Vagina (tissue), 2 donors: ENCODE measurements around the gene GALNT2. TPM values are rescaled to one million over a fixed set of nuclear protein-coding genes. Genes with fewer than 3 reads are reported as not detected.

Experiments used
- DNase-seq, 2 donors: peaks; one replicate each; pipeline ENCODE4 v3.0.0-alpha.2; 2017; ENCODE audit errors: extremely low spot score in 2 of 2
- H3K27ac ChIP-seq: fragments of 200-600 bp; sonication (generic); one replicate; pipeline ENCODE4 v1.5.1; 2019
- H3K27me3 ChIP-seq: fragments of 200-600 bp; sonication (generic); one replicate; pipeline ENCODE4 v1.5.1; 2019
- H3K36me3 ChIP-seq, 2 donors: fragments of 200-600 bp; sonication (generic); one replicate each; pipeline ENCODE4 v1.5.1; 2017 to 2019
- H3K4me1 ChIP-seq: fragments of 200-600 bp; sonication (generic); one replicate; pipeline ENCODE4 v1.5.1; 2019
- H3K4me3 ChIP-seq, 2 donors: fragments of 200-600 bp; sonication (generic); 1 replicate in 1 of 2; 2 replicates in 1 of 2; pipeline ENCODE4 v1.5.1; 2016 to 2019
- H3K9me3 ChIP-seq: fragments of 200-600 bp; sonication (generic); one replicate; pipeline ENCODE4 v1.5.1; 2019
- POLR2A ChIP-seq, 2 donors: fragments of 450-650 bp; IDR thresholded peaks; one replicate each; pipeline ENCODE4 v1.6.1; 2017; ENCODE audit warnings: antibody characterized with exemption in 2 of 2, mild to moderate bottlenecking in 2 of 2, moderate library complexity in 2 of 2
- POLR2AphosphoS5 ChIP-seq, 2 donors: sonication (generic); formaldehyde crosslinking; IDR thresholded peaks; one replicate each; pipeline ENCODE4 v1.9.0; 2017; ENCODE audit warnings: antibody characterized with exemption in 2 of 2, mild to moderate bottlenecking in 2 of 2, low read depth in 1 of 2; ENCODE audit not compliant: insufficient read depth in 1 of 2
- intact Hi-C: fragments of 100-400 bp; cut with DNase I; formaldehyde crosslinking; loops from one replicate; pipeline ENCODE4 v1.15.1; 2023
- total RNA-seq: library from RNA; depleted of rRNA; stranded (reverse); fragments of >200 nt; gene quantifications from one replicate; pipeline ENCODE4 v1.2.3, GENCODE V29; 2016
- TF ChIP-seq, protein P1 (sequence below), 3 experiments: fragments of 450-650 bp in 2 of 3; fragments of 200-600 bp in 1 of 3; sonication (generic) in 1 of 3; IDR thresholded peaks; one replicate each; pipeline ENCODE4 v1.5.1; 2017 to 2019; ENCODE audit warnings: antibody characterized with exemption in 3 of 3, mild to moderate bottlenecking in 2 of 3, moderate library complexity in 2 of 3

The GALNT2 gene
- total RNA-seq, 1 donor from 2014 or later, result 51.6 TPM

- TF ChIP-seq POLR2A (IDR thresholded peaks at IDR 0.05), result no peak
- peak in 1 of 2 donors; percentile 34 for TF ChIP-seq POLR2AphosphoS5 (IDR thresholded peaks at IDR 0.05; ENCODE audit: insufficient read depth in 1 of 2, low read depth in 1 of 2)
- Histone ChIP-seq H3K36me3 (no peaks in the 10 kb centered on the region), H3K27me3 (no peaks in the 10 kb centered on the region), H3K9me3 (no peaks in the 10 kb centered on the region), H3K27ac (peak overlapping the region; percentile 39), H3K4me3 (no peak overlapping the region), H3K4me1 (no peaks in the 10 kb centered on the region)
- intact Hi-C loops, result no loop called here
- no peak for DNase-seq
These were observed 254.8 kb downstream of the GALNT2 start for GRCh38 chr1:230321741-230322420.

- Histone ChIP-seq H3K4me1 (no peaks in the 10 kb centered on the region), H3K27me3 (no peaks in the 10 kb centered on the region), H3K4me3 (no peak overlapping the region), H3K9me3 (no peaks in the 10 kb centered on the region), H3K36me3 (no peaks in the 10 kb centered on the region), H3K27ac (peak overlapping the region; percentile 39)
- intact Hi-C loops, result no loop called here
- TF ChIP-seq POLR2AphosphoS5 (IDR thresholded peaks at IDR 0.05; ENCODE audit: insufficient read depth in 1 of 2, low read depth in 1 of 2) (no peak), POLR2A (IDR thresholded peaks at IDR 0.05) (no peak)
- TF ChIP-seq, protein P1, sequence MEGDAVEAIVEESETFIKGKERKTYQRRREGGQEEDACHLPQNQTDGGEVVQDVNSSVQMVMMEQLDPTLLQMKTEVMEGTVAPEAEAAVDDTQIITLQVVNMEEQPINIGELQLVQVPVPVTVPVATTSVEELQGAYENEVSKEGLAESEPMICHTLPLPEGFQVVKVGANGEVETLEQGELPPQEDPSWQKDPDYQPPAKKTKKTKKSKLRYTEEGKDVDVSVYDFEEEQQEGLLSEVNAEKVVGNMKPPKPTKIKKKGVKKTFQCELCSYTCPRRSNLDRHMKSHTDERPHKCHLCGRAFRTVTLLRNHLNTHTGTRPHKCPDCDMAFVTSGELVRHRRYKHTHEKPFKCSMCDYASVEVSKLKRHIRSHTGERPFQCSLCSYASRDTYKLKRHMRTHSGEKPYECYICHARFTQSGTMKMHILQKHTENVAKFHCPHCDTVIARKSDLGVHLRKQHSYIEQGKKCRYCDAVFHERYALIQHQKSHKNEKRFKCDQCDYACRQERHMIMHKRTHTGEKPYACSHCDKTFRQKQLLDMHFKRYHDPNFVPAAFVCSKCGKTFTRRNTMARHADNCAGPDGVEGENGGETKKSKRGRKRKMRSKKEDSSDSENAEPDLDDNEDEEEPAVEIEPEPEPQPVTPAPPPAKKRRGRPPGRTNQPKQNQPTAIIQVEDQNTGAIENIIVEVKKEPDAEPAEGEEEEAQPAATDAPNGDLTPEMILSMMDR (IDR thresholded peaks at IDR 0.05), result no peak
- no peak for DNase-seq
These were observed 255.4 kb downstream of the GALNT2 start for GRCh38 chr1:230322421-230322756.

DNA sequence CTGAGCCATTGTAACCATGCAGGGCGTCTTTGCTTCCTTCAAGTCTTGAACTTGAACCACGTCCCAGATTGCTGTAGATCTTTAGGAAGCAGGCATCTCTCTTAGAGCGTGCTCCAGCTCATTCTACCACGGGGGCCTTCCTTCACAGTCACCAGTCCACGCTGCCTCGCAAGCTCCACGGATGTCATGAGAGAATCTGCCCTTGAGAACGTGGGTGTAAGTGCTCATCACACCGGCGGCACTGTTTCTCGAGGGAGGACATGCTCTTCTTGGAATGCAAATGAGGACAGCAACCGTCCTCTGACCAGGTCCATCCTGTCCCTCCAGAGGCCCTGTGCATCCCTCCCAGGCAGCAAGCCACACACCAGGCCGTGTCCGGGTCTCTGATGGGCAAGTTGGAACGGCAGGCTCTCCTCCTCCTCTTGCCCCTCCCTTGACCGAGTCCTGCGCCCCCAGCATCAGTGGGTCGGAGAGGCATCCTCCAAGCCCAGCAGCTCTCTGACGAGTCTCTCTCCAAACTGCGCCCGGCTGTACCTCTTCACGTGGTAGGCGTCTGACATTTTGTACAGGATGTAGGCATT is 256.0 kb downstream of the GALNT2 start:
- Histone ChIP-seq H3K27ac (no peak overlapping the region), H3K9me3 (no peaks in the 10 kb centered on the region), H3K36me3 (no peaks in the 10 kb centered on the region), H3K27me3 (no peaks in the 10 kb centered on the region), H3K4me1 (no peaks in the 10 kb centered on the region), H3K4me3 (no peak overlapping the region)
- no peak for DNase-seq
- TF ChIP-seq POLR2A (IDR thresholded peaks at IDR 0.05) (no peak), POLR2AphosphoS5 (IDR thresholded peaks at IDR 0.05; ENCODE audit: insufficient read depth in 1 of 2, low read depth in 1 of 2) (no peak)
- TF ChIP-seq, protein P1 (IDR thresholded peaks at IDR 0.05), result no peak
- intact Hi-C loops, result no loop called here

GRCh38 chr1:230323686-230324085 is 256.6 kb downstream of the GALNT2 start:
- no peak overlapping the region for H3K27ac ChIP-seq
- H3K4me1 ChIP-seq, result no peaks in the 10 kb centered on the region
- TF ChIP-seq, protein P1 (IDR thresholded peaks at IDR 0.05), result no peak
- TF ChIP-seq POLR2A (IDR thresholded peaks at IDR 0.05) (no peak), POLR2AphosphoS5 (IDR thresholded peaks at IDR 0.05; ENCODE audit: insufficient read depth in 1 of 2, low read depth in 1 of 2) (no peak)
- H3K36me3 ChIP-seq, result no peaks in the 10 kb centered on the region
- H3K9me3 ChIP-seq, result no peaks in the 10 kb centered on the region
- H3K4me3 ChIP-seq, result no peak overlapping the region
- no peak for DNase-seq
- no peaks in the 10 kb centered on the region for H3K27me3 ChIP-seq
- intact Hi-C loops, result no loop called here

GRCh38 chr1:230326971-230327891 is 260.2 kb downstream of the GALNT2 start:
- Histone ChIP-seq H3K27me3 (no peaks in the 10 kb centered on the region), H3K36me3 (no peaks in the 10 kb centered on the region), H3K9me3 (no peaks in the 10 kb centered on the region), H3K27ac (no peak overlapping the region), H3K4me1 (no peaks in the 10 kb centered on the region), H3K4me3 (no peak overlapping the region)
- TF ChIP-seq POLR2AphosphoS5 (IDR thresholded peaks at IDR 0.05; ENCODE audit: insufficient read depth in 1 of 2, low read depth in 1 of 2), result no peak
- TF ChIP-seq, protein P1 (IDR thresholded peaks at IDR 0.05), result no peak
- no peak for TF ChIP-seq POLR2A (IDR thresholded peaks at IDR 0.05)
- DNase-seq, result no peak
- intact Hi-C loops, result no loop called here
